Pancreas (tissue), 10 donors: ENCODE data around the gene MAD1L1. TPM values are rescaled to one million over a fixed set of nuclear protein-coding genes. Genes with fewer than 3 reads are reported as not detected.

Source experiments
- ATAC-seq, 4 donors: fragments of 200-7000 bp; cut with Tn5 transposase; one replicate each; pipeline versions ENCODE4 v1.8.0 to v1.9.1; 2020; ENCODE audit warnings: mild to moderate bottlenecking in 4 of 4, moderate library complexity in 4 of 4
- DNase-seq, 6 donors: peaks; one replicate each; pipeline ENCODE4 v3.0.0-alpha.2; 2020
- FAIRE-seq: peaks from 2 replicates; lab custom pipeline; 2012; peaks lifted over from hg19 to GRCh38; lab: Jason Lieb, UNC
- H3K27ac ChIP-seq, 4 donors: fragments of 200-600 bp; sonication (generic); 1 replicate in 3 of 4; 2 replicates in 1 of 4; pipeline versions ENCODE4 v1.5.0 to v1.8.0; 2020
- H3K27me3 ChIP-seq, 4 donors: fragments of 200-600 bp; one replicate each; pipeline ENCODE4 v1.8.0; 2021
- H3K36me3 ChIP-seq, 3 donors: fragments of 200-600 bp; sonication (generic) in 1 of 3; one replicate each; pipeline versions ENCODE4 v1.5.0 to v1.8.0; 2020 to 2021
- H3K4me1 ChIP-seq, 3 donors: fragments of 200-600 bp; one replicate each; pipeline ENCODE4 v1.8.0; 2021
- H3K4me3 ChIP-seq, 4 donors: fragments of 200-600 bp; sonication (generic) in 2 of 4; one replicate each; pipeline versions ENCODE4 v1.5.0 to v1.8.0; 2020 to 2021
- H3K9me3 ChIP-seq, 4 donors: fragments of 200-600 bp; one replicate each; pipeline ENCODE4 v1.8.0; 2021
- WGBS, 2 donors: extraction: QIAGEN DNeasy Blood & Tissue Kit; methylation state at CpG; one replicate each; pipeline ENCODE4 v1.1.7; 2013; 5-methylcytosine and 5-hydroxymethylcytosine counted together
- intact Hi-C, 3 donors: fragments of 100-400 bp; cut with DNase I; formaldehyde crosslinking; loops; one replicate each; pipeline versions ENCODE4 v1.11.1 to v1.14.2; 2022
- polyA plus RNA-seq, 2 donors: library from polyadenylated mRNA; stranded (reverse); fragments of 200-250 nt; gene quantifications; one replicate each; pipeline ENCODE4 v1.2.3, GENCODE V29; 2013
- total RNA-seq, 6 donors: library from RNA; stranded (reverse); fragmentation: NEBNext Ultra II Directional in 4 of 6; extraction: Animal tissue kit (Norgen Biotek cat#: 25700) in 4 of 6; gene quantifications; one replicate each; pipeline versions ENCODE4 v1.2.1 to v1.2.4, GENCODE V29; 2021 to 2023
- TF ChIP-seq, protein P1 (sequence below), 4 donors: fragments of 200-600 bp; sonication (generic) in 3 of 4; IDR thresholded peaks; one replicate each; pipeline versions ENCODE4 v1.5.0 to v1.8.0; 2021; ENCODE audit warnings: antibody characterized with exemption in 4 of 4
- donor health status: healthy with polysubstance abuse.
- donor health status: DM: no; HTN: no; CAD: no; lungs with moderate emphysema.
- donor health status: DM: no; HTN: no; CAD: no.
- donor health status: control.
- donor health status: control.
- donor health status: Bipolar disorder and iron deficiency.
- donor health status: DM: yes; HTN: yes; CAD: no.
- donor health status: DM: no; HTN: no; CAD: no.
- donor health status: DM: no; HTN: no; CAD: no.
- donor health status: DM: yes; HTN: yes; CAD: no.

MAD1L1 gene
- total and polyA plus RNA-seq, 8 donors = 9.8 to 28.2 (median 11.9) TPM

GRCh38 chr7:1857487-1858421 is 375.0 kb downstream of the MAD1L1 start:
- Histone ChIP-seq H3K36me3 (no peaks in the 10 kb centered on the region), H3K4me3 (no peak overlapping the region), H3K27ac (no peak overlapping the region), H3K27me3 (no peaks in the 10 kb centered on the region), H3K9me3 (no peaks in the 10 kb centered on the region), H3K4me1 (no peaks in the 10 kb centered on the region)
- DNase-seq = peak in 3 of 6 donors; percentile 6 to 44 (median 43)
- intact Hi-C loops = no loop called here
- ATAC-seq = no peak
- FAIRE-seq = no peak
- TF ChIP-seq, protein P1, sequence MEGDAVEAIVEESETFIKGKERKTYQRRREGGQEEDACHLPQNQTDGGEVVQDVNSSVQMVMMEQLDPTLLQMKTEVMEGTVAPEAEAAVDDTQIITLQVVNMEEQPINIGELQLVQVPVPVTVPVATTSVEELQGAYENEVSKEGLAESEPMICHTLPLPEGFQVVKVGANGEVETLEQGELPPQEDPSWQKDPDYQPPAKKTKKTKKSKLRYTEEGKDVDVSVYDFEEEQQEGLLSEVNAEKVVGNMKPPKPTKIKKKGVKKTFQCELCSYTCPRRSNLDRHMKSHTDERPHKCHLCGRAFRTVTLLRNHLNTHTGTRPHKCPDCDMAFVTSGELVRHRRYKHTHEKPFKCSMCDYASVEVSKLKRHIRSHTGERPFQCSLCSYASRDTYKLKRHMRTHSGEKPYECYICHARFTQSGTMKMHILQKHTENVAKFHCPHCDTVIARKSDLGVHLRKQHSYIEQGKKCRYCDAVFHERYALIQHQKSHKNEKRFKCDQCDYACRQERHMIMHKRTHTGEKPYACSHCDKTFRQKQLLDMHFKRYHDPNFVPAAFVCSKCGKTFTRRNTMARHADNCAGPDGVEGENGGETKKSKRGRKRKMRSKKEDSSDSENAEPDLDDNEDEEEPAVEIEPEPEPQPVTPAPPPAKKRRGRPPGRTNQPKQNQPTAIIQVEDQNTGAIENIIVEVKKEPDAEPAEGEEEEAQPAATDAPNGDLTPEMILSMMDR (IDR thresholded peaks at IDR 0.05) = no peak
- 94 to 95% methylated on average over 27 of the region's 27 CpGs for WGBS, 2 donors

DNA sequence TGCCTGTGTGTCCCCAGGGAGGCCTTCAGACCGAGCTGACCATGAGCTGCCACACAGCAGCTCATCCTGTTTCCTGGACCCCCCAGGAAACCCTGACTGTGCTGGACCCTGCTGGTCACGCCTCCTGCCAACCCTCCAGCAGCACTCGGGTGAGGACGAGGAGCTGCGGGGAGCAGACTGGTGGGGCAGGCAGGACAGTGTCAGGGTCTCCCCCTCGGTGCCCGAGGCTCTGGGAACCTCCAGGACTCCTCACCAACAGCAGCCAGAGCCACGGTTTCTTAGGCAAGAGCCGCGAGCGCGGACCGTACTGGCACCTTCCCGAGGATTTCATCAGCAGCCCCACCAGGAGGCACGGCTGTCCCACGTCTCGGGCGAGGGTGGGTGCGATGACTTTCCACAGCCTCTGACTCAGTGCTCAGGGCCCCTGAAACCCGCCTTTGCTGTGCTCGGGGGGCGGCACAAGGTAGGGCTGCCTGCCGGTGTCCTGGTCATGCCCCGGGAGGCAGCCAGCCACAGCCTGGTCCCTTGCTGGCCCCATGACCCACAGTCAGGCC is 375.8 kb downstream of the MAD1L1 start:
- intact Hi-C loops = no loop called here
- Histone ChIP-seq H3K4me3 (no peak overlapping the region), H3K9me3 (no peaks in the 10 kb centered on the region), H3K36me3 (no peaks in the 10 kb centered on the region), H3K27ac (no peak overlapping the region), H3K27me3 (no peaks in the 10 kb centered on the region), H3K4me1 (no peaks in the 10 kb centered on the region)
- TF ChIP-seq, protein P1 (IDR thresholded peaks at IDR 0.05) = no peak
- ATAC-seq (no peak), DNase-seq (peak in 3 of 6 donors; percentile 11 to 56 (median 52)), FAIRE-seq (no peak)
- WGBS, 2 donors = 92 to 95% methylated on average over 24 of the region's 24 CpGs

- 84 to 86% methylated on average over 45 of the region's 45 CpGs for WGBS, 2 donors
- Histone ChIP-seq H3K4me1 (no peaks in the 10 kb centered on the region), H3K27ac (no peak overlapping the region), H3K36me3 (no peaks in the 10 kb centered on the region), H3K4me3 (no peak overlapping the region), H3K9me3 (no peaks in the 10 kb centered on the region), H3K27me3 (no peaks in the 10 kb centered on the region)
- FAIRE-seq = no peak
- intact Hi-C loops = no loop called here
- TF ChIP-seq, protein P1 (IDR thresholded peaks at IDR 0.05) = no peak
- ATAC-seq = no peak
- DNase-seq = peak in 4 of 6 donors; percentile 3 to 52 (median 26)
Measured at GRCh38 chr7:1856161-1856887, 376.4 kb downstream of the MAD1L1 start.

DNA sequence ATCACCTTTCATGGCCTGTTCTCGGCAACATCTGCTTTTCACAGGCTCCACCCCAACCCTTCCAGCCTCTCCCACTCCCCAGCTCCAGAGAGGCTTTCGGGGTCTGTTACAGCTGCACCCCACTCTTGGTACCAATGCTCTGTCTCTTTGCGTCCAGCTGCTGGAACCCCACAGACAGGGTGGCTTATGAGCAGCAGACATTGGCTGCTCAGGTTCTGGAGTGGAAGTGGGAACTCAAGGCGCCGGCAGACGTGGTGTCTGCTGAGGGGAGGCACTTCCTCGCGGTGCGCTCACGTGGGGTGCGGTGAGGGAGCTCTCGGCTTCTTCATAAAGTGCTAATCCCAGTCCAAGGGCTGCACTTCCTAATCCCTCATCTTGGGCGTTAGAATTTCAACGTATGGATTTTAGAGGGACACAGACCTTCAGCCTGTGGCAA is 377.0 kb downstream of the MAD1L1 start:
- TF ChIP-seq, protein P1 (IDR thresholded peaks at IDR 0.05) = no peak
- Histone ChIP-seq H3K4me1 (no peaks in the 10 kb centered on the region), H3K27ac (no peak overlapping the region), H3K27me3 (no peaks in the 10 kb centered on the region), H3K9me3 (no peaks in the 10 kb centered on the region), H3K4me3 (no peak overlapping the region), H3K36me3 (no peaks in the 10 kb centered on the region)
- WGBS, 2 donors = 90 to 97% methylated on average over 14 of the region's 14 CpGs
- intact Hi-C loops = no loop called here
- DNase-seq (peak in 2 of 6 donors; percentile 5 to 7), FAIRE-seq (no peak), ATAC-seq (no peak)
